Esophagus mucosa (tissue), 1 donor: ENCODE measurements around the gene FKBP5. TPM values are rescaled to one million over a fixed set of nuclear protein-coding genes. Genes with fewer than 3 reads are reported as not detected.
A peak's percentile ranks its signal among the peaks of the same experiment; 100 is the strongest.
"Not testable (repeated sequence)": the region's sequence is repeated elsewhere in the genome, so short reads cannot be mapped to it uniquely, and the experiment has no call there.

ENCODE experiments used
- ATAC-seq: fragments of 200-7000 bp; cut with Tn5 transposase; one replicate; pipeline ENCODE4 v1.9.1; 2020
- total RNA-seq: library from RNA; stranded (reverse); gene quantifications from one replicate; pipeline ENCODE4 v1.2.4, GENCODE V29; 2023
- donor health status: DM: yes; HTN: yes; CAD: no.

The FKBP5 gene
- total RNA-seq, 1 donor from 2014 or later: 65.5 TPM

DNA sequence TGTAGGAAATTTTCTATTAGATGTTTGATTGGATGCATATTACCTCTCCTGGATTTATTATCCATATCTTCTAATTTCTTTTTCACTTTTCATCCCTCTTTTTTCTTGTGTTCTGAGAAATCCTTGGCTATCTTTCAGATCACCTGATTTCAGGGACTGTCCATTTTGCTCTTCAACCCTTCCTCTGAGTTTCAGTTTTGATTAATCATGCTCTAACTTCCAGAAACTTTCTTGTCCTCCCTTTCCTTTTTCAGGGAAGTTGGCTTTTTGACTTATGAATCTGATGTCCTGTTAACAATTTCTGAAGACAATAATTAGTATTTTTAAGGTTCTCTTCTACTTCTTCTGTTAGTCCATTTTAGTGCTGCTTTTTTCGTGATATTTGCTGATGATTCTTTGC, 79.1 kb downstream of the FKBP5 start:
- ATAC-seq: no peak

DNA sequence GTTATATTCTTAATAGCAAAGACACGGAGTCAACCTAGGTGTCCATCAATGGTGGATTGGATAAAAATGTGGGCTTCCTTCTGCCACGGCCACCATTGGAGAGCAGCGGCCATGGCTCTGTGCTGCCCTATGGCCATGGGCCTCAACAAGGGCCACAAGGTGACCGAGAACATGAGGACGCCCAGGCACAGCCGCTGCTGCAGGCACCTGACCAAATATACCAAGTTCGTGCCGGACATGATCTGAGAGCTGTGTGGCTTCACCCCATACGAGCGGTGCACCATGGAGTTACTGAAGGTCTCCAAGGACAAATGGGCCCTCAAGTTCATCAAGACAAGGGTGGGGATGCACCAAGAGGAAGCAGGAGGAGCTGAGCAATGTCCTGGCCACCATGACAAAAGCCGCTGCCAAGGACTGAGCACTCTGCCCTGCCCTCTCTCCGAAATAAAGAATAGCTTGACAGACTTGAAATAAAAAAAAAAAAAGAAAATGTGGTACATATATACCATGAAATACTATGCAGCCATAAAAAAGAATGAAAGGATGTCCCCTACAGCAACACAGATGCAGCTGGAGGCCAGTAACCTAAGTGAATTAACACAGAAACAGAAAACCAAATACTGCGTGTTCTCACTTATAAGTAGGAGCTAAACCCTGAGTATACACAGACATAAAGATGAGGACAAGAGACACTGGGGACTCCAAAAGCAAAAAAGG, 81.0 kb downstream of the FKBP5 start:
- ATAC-seq: no peak

DNA sequence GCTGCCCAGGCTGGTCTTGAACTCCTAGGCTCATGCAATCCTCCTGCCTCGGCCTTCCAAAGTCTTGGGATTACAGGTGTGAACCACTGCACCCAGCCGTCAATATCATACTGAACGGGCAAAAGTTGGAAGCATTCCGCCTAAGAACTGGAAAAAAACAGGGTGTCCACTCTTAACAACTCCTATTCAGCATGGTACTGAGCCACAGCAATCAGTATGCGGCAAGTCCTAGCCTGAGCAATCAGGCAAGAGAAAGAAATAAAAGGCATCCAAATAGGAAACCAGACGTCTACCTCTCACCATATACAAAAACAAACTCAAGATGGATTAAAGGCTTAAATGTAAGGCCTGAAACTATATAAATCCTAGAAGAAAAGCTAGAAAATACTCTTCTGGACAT, 83.1 kb downstream of the FKBP5 start:
- ATAC-seq: peak; percentile 13

DNA sequence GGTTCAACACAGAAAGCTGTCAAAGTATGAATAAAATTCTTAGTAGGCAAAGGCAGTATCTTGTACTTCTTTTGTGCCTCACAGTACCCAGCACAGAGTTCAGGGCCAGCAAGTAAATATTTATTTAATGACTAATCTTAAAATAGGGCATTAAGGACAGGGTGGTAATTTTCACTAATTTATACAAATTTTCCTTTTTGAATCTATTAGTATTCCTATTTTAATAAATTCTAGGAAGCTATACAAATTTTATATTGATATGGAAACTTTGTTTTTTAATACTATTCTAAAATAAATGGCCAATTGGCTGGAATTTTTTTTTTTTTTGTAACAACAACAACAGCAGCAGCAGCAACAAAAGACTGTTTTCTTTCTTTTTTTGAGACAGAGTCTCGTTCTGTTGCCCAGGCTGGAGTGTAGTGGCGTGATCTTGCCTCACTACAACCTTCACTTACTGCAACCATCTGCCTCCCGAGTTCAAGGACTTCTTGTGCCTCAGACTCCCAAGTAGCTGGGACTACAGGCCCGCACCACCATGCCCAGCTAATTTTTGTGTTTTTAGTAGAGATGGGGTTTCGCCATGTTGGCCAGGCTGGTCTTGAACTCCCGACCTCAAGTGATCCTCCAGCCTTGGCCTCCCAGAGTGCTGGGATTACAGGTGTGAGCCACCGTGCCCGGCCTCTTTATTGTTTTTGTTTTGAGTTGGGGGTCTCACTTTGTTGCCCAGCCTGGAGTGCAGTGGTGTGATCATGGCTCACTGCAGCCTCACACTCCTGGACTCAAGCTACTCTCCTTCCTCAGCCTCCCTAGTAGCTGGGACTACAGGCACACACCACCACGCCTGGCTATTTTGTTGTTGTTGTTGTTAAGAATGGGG, 85.2 kb downstream of the FKBP5 start:
- ATAC-seq: no peak

GRCh38 chr6:35602133-35602946, 86.4 kb downstream of the FKBP5 start:
- peak; percentile 75 for ATAC-seq

- peak; percentile 77 for ATAC-seq
Measured at GRCh38 chr6:35601331-35602132, 87.2 kb downstream of the FKBP5 start.

- no peak for ATAC-seq
Measured at GRCh38 chr6:35600659-35601125, 88.0 kb downstream of the FKBP5 start.

GRCh38 chr6:35599761-35600658, 88.7 kb downstream of the FKBP5 start:
- ATAC-seq: no peak

- not testable (repeated sequence) for ATAC-seq
Measured at GRCh38 chr6:35598621-35599020, 90.1 kb downstream of the FKBP5 start.

- peak; percentile 75 for ATAC-seq
Measured at GRCh38 chr6:35596448-35597442, 92.0 kb downstream of the FKBP5 start.

- no peak for ATAC-seq
Measured at GRCh38 chr6:35594503-35595186, 94.1 kb downstream of the FKBP5 start.

- no peak for ATAC-seq
Measured at GRCh38 chr6:35592178-35592577, 96.5 kb downstream of the FKBP5 start.

DNA sequence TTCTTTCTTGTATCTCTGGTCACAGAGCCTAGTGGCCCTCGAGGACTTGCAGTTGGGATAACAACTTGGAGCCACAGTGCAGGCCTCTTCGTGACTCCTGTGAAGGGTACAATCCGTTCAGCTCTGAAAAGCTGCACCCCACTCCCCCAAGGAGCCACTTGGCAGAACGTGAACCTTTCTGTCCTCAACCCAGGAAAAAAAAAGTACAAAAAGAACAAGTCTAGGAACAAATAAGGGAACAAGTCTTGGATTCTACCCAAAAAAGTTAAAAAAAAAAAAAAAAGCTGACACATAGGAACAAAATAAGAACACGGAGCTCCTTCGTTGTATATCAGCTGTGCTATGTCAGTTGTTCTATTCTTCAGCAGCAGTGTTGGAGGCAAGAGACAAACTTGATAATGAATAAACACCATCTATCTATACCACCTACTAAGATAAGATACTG, 98.1 kb downstream of the FKBP5 start:
- ATAC-seq: no peak

GRCh38 chr6:35589904-35590303, 98.8 kb downstream of the FKBP5 start:
- ATAC-seq: no peak

- no peak for ATAC-seq
Measured at GRCh38 chr6:35589201-35589739, 99.4 kb downstream of the FKBP5 start.

GRCh38 chr6:35587167-35587566, 101.5 kb downstream of the FKBP5 start:
- no peak for ATAC-seq

DNA sequence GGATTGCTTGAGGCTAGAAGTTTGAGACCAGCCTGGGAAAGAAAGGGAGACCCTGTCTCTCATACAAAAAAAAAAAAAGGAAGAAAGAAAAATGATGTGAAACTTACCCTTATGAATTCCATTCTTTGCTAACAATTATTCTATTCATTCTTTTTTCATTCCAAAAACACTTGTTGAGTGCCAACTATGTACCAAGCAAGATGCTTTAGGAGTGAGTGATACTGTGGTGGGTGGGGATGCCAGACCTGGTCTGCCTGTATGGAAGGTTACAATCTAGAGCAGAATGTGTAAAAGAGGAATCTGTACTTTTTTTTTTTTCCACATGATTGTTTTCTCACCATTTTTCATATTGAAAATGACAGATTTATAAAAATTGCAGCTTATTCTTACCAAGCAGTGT, 102.2 kb downstream of the FKBP5 start:
- no peak for ATAC-seq

GRCh38 chr6:35585658-35586057, 103.1 kb downstream of the FKBP5 start:
- no peak for ATAC-seq
